AG09319 (cell line): ENCODE data around the gene EVI5.
"Not testable (repeated sequence)": the region's sequence is repeated elsewhere in the genome, so short reads cannot be mapped to it uniquely, and the experiment has no call there.

Source experiments
- DNase-seq: peaks from one replicate; pipeline ENCODE4 v3.0.0-alpha.2; 2010; ENCODE audit warnings: low read depth; ENCODE audit errors: extremely low read depth
- CTCF ChIP-seq: IDR thresholded peaks from 2 replicates; pipeline ENCODE4 v1.5.1; 2011; ENCODE audit warnings: low read depth, mild to moderate bottlenecking, inconsistent platforms, low read length, moderate library complexity

Gene EVI5

GRCh38 chr1:92749024-92749634, 35.8 kb downstream of the EVI5 start:
- peak; percentile 72 for TF ChIP-seq CTCF
- DNase-seq = peak; percentile 35

GRCh38 chr1:92748138-92748537, 36.8 kb downstream of the EVI5 start:
- no peak for TF ChIP-seq CTCF
- DNase-seq = no peak

DNA sequence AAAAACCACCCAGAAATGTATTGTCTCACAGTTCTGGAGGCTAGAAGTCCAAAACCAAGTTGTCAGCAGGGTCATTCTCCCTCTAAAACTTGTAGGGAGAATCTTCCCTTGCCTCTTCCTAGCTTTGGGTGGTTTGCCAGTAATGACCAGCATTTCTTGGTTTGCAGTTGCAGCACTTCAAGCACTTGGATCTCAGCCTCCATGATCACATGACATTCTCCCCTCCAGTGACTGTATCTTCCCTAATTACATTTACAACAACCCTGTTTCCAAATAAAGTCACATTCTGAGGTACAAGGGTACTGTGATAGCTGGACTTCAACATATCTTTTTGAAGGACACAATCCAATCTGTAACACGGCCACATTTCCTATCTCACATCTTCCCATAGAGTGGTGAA, 37.2 kb downstream of the EVI5 start:
- DNase-seq = no peak
- TF ChIP-seq CTCF = no peak

- DNase-seq = not testable (repeated sequence)
Measured at GRCh38 chr1:92746255-92746654, 38.7 kb downstream of the EVI5 start.

- no peak for TF ChIP-seq CTCF
- no peak for DNase-seq
Measured at GRCh38 chr1:92743221-92743620, 41.7 kb downstream of the EVI5 start.

GRCh38 chr1:92739669-92740524, 45.0 kb downstream of the EVI5 start:
- no peak for TF ChIP-seq CTCF
- no peak for DNase-seq

- DNase-seq = no peak
- TF ChIP-seq CTCF = peak; percentile 13
Measured at GRCh38 chr1:92736395-92736794, 48.5 kb downstream of the EVI5 start.

- no peak for DNase-seq
- TF ChIP-seq CTCF = no peak
Measured at GRCh38 chr1:92730476-92730875, 54.4 kb downstream of the EVI5 start.
